Adrenal gland (tissue), 5 donors: Measurements from ENCODE around the gene MROH8.

ENCODE experiments used
- CTCF ChIP-seq, 6 experiments: fragments of 450-650 bp in 4 of 6; fragments of 200-600 bp in 2 of 6; sonication (generic) in 1 of 6; IDR thresholded peaks; 1 replicate in 5 of 6; 2 replicates in 1 of 6; pipeline versions ENCODE4 v1.5.1 to v1.8.0; 2016 to 2021; ENCODE audit warnings: antibody characterized with exemption in 6 of 6, mild to moderate bottlenecking in 2 of 6, moderate library complexity in 1 of 6
- POLR2A ChIP-seq, 2 donors: fragments of 450-650 bp; IDR thresholded peaks; one replicate each; pipeline ENCODE4 v1.6.1; 2017; ENCODE audit warnings: antibody characterized with exemption in 2 of 2, mild to moderate bottlenecking in 2 of 2, moderate library complexity in 1 of 2
- donor health status: DM: no; HTN: no; CAD: no.

GRCh38 chr20:37201827-37202162 lies 22.4 kb upstream of the MROH8 start:
- TF ChIP-seq CTCF (IDR thresholded peaks at IDR 0.05) = no peak
- no peak for TF ChIP-seq POLR2A (IDR thresholded peaks at IDR 0.05)
